GM21576 (cell line): ENCODE data around the gene SYT7.

Experiments used
- ATAC-seq: cut with Tn5 transposase; IDR thresholded peaks from one replicate; pipeline ENCODE4 v1.9.1; 2021; ENCODE audit warnings: mild to moderate bottlenecking, moderate library complexity; ENCODE audit not compliant: unreplicated experiment

The SYT7 gene

GRCh38 chr11:61539831-61540357 is 41.0 kb downstream of the SYT7 start:
- ATAC-seq = no peak

GRCh38 chr11:61539006-61539405 is 41.9 kb downstream of the SYT7 start:
- no peak for ATAC-seq

- no peak for ATAC-seq
Measured at GRCh38 chr11:61538636-61538961, 42.3 kb downstream of the SYT7 start.

- ATAC-seq = no peak
Measured at GRCh38 chr11:61537326-61537725, 43.5 kb downstream of the SYT7 start.

GRCh38 chr11:61536676-61537270 is 44.1 kb downstream of the SYT7 start:
- no peak for ATAC-seq

- no peak for ATAC-seq
Measured at GRCh38 chr11:61535998-61536675, 44.7 kb downstream of the SYT7 start.

GRCh38 chr11:61534933-61535839 is 45.7 kb downstream of the SYT7 start:
- ATAC-seq = no peak

- ATAC-seq = no peak
Measured at GRCh38 chr11:61534025-61534932, 46.6 kb downstream of the SYT7 start.

GRCh38 chr11:61533401-61533800 is 47.5 kb downstream of the SYT7 start:
- ATAC-seq = no peak

- ATAC-seq = no peak
Measured at GRCh38 chr11:61533039-61533375, 47.9 kb downstream of the SYT7 start.

GRCh38 chr11:61532134-61533038 is 48.5 kb downstream of the SYT7 start:
- ATAC-seq = no peak

GRCh38 chr11:61531044-61531443 is 49.8 kb downstream of the SYT7 start:
- ATAC-seq = no peak

GRCh38 chr11:61529537-61530225 is 51.2 kb downstream of the SYT7 start:
- no peak for ATAC-seq

- ATAC-seq = no peak
Measured at GRCh38 chr11:61528114-61528513, 52.8 kb downstream of the SYT7 start.

- ATAC-seq = no peak
Measured at GRCh38 chr11:61526956-61527731, 53.7 kb downstream of the SYT7 start.

- no peak for ATAC-seq
Measured at GRCh38 chr11:61526229-61526628, 54.6 kb downstream of the SYT7 start.

GRCh38 chr11:61524963-61525587 is 55.8 kb downstream of the SYT7 start:
- no peak for ATAC-seq

- ATAC-seq = no peak
Measured at GRCh38 chr11:61524446-61524845, 56.4 kb downstream of the SYT7 start.
